NB4 (cell line): ENCODE data around the gene ZNF775.
"Not testable (repeated sequence)": the region's sequence is repeated elsewhere in the genome, so short reads cannot be mapped to it uniquely, and the experiment has no call there.

Experiments used
- DNase-seq: peaks from one replicate; pipeline ENCODE4 v3.0.0; 2010; ENCODE audit warnings: low read depth
- H3K4me3 ChIP-seq: one replicate; pipeline ENCODE4 v1.5.1; 2011; ENCODE audit warnings: mild to moderate bottlenecking, low read depth, low read length, moderate library complexity
- MYC ChIP-seq: IDR thresholded peaks from 2 replicates; pipeline ENCODE4 v1.6.1; 2011; ENCODE audit warnings: low read depth, low read length
- POLR2A ChIP-seq: IDR thresholded peaks from 2 replicates; pipeline ENCODE4 v1.6.1; 2011; ENCODE audit warnings: mild to moderate bottlenecking; ENCODE audit not compliant: insufficient read length; ENCODE audit errors: extremely low read depth
- TF ChIP-seq, protein P1 (sequence below): IDR thresholded peaks from 2 replicates; pipeline ENCODE4 v1.6.1; 2011; ENCODE audit warnings: low read depth, low read length
- TF ChIP-seq, protein P2 (sequence below): IDR thresholded peaks from one replicate; pipeline ENCODE4 v1.5.1; 2012; ENCODE audit warnings: low read depth, low read length

Gene ZNF775

DNA sequence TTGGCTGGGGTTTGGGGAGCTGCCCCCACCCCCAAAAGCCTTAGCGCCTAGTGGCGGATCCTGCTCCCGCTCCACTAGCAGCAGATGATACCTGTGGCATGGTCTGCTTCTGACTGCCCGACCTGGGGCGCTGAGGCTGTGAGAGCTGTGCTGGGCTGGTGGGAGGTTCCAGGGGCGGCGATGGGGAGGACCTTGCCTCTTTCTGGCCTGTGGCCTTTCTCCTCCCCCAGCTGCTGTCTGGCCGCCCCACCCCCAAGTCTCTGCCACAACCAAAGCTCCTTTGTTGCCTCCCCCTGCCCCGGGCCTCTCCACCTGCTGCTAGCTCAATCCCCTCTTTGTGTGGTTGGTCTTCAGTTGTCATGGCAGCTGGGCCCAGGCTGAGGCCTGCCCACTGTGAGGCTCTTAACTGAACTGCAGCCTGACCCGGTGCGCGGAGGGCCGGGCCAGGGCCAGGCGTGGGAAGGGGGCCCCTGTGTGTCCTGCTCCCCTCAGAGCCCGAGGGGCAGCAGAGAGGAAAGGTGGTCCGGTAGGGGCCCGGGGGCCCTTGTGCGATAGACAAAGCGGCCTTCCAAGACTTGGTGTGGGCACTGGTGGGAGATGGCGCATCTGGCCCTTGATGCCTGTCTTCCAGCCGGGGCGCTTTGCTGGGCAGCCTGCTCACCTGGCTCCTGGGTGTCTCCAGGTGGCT, 4.7 kb downstream of the ZNF775 start:
- H3K4me3 ChIP-seq: peak overlapping the region; percentile 4
- TF ChIP-seq POLR2A (no peak), MYC (no peak)
- TF ChIP-seq, protein P1, sequence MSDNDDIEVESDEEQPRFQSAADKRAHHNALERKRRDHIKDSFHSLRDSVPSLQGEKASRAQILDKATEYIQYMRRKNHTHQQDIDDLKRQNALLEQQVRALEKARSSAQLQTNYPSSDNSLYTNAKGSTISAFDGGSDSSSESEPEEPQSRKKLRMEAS: no peak
- TF ChIP-seq, protein P2, sequence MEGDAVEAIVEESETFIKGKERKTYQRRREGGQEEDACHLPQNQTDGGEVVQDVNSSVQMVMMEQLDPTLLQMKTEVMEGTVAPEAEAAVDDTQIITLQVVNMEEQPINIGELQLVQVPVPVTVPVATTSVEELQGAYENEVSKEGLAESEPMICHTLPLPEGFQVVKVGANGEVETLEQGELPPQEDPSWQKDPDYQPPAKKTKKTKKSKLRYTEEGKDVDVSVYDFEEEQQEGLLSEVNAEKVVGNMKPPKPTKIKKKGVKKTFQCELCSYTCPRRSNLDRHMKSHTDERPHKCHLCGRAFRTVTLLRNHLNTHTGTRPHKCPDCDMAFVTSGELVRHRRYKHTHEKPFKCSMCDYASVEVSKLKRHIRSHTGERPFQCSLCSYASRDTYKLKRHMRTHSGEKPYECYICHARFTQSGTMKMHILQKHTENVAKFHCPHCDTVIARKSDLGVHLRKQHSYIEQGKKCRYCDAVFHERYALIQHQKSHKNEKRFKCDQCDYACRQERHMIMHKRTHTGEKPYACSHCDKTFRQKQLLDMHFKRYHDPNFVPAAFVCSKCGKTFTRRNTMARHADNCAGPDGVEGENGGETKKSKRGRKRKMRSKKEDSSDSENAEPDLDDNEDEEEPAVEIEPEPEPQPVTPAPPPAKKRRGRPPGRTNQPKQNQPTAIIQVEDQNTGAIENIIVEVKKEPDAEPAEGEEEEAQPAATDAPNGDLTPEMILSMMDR: no peak

DNA sequence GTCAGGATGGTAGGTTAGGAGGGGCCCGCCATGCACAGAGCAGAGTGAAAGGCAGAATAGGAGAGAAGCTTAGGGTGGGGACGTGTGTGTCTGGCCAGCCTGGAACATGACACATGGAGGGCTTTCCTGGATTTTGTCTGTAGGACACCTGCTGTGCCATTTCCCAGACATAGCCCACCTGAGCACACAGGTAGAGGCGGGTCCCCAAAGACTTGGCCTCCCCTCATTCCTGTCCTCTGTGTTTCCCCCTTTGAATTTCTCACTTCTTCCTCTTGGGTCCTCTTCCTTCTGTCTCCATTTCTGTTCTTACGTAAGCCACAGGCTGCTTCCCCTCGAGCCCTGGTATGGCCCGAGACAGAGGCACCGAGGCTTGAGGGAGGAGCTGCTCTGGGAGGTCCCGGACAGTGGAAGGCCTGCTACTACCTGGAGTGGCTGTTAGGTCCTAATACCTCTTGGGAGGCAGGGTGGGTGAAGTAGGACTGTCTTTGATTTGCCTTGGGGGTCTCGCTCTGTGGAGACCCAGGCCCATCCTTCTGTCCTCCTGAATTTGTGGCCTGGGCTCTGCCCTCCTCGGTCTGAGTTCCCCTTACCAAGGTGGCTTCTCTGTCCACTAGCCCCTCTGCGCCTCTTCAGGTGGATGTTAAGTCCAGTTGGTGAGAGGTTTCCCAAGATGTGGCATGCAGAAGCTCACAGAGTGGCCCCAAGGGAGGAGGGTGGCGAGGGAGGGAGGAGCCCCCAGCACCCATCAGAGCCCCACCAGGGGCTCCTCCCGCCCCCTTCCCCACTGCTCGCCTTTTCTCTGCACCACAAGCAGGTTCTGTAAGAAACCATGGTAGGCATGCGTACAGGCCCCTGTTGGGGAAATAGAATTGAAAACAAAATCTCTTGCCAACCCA, 5.5 kb downstream of the ZNF775 start:
- peak; percentile 24; the same call in 1 of the 2 replicates for TF ChIP-seq MYC
- TF ChIP-seq, protein P1: no peak
- H3K4me3 ChIP-seq: peak overlapping the region; percentile 40
- DNase-seq: peak; percentile 86

More for the DNA sequence above, 4.7 kb downstream of the ZNF775 start:
- peak; percentile 74 for DNase-seq

DNA sequence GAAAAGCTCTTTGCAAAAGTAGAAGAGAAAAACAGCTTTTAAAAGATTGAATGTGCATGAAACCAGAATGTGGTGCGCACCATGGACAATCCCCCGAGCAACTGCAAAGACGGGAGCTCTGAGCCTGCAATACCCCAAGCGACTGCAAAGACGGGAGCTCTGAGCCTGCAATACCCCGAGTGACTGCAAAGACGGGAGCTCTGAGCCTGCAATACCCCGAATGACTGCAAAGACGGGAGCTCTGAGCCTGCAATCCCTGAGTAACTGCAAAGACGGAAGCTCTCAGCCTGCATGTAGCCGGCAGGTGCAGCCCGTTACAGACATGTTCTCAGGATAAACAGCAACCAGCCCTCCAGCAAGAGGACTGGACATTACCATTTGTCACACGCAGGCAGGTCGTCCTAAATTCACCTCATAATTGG, 6.2 kb downstream of the ZNF775 start:
- H3K4me3 ChIP-seq: peak overlapping the region; percentile 40
- TF ChIP-seq, protein P1: no peak
- TF ChIP-seq, protein P2: no peak
- TF ChIP-seq POLR2A (no peak), MYC (no peak)
- peak; percentile 86 for DNase-seq

DNA sequence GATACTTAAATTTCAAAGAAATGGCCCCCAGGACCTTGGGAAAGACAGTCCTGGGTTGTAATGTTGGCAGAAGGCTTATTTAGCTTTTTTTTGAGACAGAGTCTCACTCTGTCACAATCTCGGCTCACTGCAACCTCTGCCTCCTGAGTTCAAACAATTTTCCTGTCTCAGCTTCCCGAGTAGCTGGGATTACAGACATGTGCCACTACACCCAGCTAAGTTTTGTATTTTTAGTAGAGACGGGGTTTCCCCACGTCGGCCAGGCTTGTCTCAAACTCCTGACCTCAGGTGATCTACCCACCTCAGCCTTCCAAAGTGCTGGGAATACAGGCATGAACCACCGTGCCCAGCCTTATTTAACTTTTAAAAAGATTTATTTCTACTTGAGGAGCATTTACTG, 6.8 kb downstream of the ZNF775 start:
- H3K4me3 ChIP-seq: peak overlapping the region; percentile 40
- not testable (repeated sequence) for DNase-seq

DNA sequence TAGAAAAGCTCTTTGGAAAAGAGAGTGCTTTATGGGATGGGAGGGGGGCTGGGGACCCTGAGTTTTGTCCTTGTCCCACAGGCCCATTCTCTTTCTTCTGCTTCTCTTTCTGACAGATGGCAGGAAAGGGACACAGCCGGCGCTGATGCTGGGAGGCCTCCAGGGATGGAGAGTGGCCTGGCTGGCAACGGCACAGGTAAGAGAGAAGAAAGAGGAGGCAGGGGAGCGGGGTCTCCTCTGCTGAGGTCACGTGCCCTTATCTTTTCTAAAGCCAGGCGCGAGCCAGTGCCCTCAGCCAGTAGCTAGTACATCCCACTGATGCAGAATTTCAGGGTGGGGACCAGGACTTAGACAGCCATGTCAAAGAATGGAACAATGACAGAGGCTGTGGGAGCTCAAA, 9.2 kb downstream of the ZNF775 start:
- H3K4me3 ChIP-seq: peak overlapping the region; percentile 16
- no peak for DNase-seq
- TF ChIP-seq, protein P2: no peak
- TF ChIP-seq MYC (no peak), POLR2A (no peak)
- TF ChIP-seq, protein P1: no peak

DNA sequence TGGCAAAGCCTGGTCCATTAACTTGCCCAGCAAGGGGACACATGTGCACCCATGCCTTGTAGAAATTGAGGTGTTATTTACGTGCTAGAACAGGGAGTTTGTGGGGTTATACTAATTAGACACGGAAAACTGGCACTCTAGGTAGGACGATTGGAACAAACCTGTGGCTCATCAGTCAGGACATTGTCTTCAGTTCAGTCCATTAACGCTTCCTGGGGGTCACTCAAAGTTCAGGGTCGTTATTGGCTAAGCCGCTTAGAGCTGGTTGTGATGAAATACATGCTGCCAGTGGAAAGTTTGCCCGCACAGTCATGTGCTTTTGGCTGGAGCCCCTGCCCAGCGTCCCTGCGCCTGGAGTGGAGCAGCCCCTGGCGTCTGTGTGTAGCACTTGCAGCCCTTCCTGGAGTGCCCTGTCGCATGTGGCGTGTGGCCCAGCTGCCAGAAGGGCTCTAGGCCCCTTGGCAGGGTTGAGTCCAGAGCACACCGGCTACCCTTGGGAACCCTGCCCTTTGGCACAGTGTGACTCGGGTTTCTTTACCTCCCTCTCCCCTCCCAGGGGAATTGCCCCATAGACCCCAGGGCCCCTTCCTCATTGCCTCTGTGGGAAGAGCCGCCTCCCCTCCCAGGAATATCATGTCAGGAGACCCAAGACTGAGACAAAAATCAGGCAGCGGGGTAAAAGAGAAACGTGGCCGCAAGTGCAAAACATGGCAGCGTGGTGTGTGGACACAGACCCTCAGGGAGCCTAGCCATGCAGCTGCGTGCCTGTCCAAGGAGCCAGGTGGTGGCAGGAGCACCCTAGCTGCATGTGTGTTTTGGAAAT, 9.8 kb downstream of the ZNF775 start:
- TF ChIP-seq, protein P1: peak; percentile 99
- TF ChIP-seq POLR2A: no peak
- TF ChIP-seq, protein P2: peak; percentile 98
- peak; percentile 100 for TF ChIP-seq MYC
- H3K4me3 ChIP-seq: peak overlapping the region; percentile 16
- DNase-seq: peak; percentile 100
